HepG2 (cell line): ENCODE data around the gene NFS1. TPM values are rescaled to one million over a fixed set of nuclear protein-coding genes. Genes with fewer than 3 reads are reported as not detected.

Experiments
- ATF1 ChIP-seq: IDR thresholded peaks from 2 replicates; pipeline ENCODE4 v1.6.1; 2016; ENCODE audit warnings: mild to moderate bottlenecking, control low read depth
- BRCA1 ChIP-seq: sonication (generic); formaldehyde crosslinking; IDR thresholded peaks from 2 replicates; pipeline ENCODE4 v1.4.0; 2020; ENCODE audit warnings: missing genetic modification reagents
- ETV6 ChIP-seq: sonication (generic); formaldehyde crosslinking; conservative IDR thresholded peaks from 2 replicates; pipeline ENCODE4 v1.4.0; 2020; ENCODE audit warnings: missing genetic modification reagents
- HIVEP1 ChIP-seq: sonication (generic); formaldehyde crosslinking; IDR thresholded peaks from 2 replicates; pipeline ENCODE4 v1.4.0; 2020; ENCODE audit warnings: mild to moderate bottlenecking, missing genetic modification reagents
- ISX ChIP-seq: sonication (generic); formaldehyde crosslinking; conservative IDR thresholded peaks from 2 replicates; pipeline ENCODE4 v1.5.0; 2020; ENCODE audit warnings: missing genetic modification reagents
- KAT7 ChIP-seq: IDR thresholded peaks from 2 replicates; pipeline ENCODE4 v1.6.1; 2018; ENCODE audit warnings: borderline replicate concordance, missing compliant biosample characterization
- KDM5B ChIP-seq: sonication (generic); formaldehyde crosslinking; IDR thresholded peaks from 2 replicates; pipeline ENCODE4 v1.4.0; 2020; ENCODE audit warnings: missing genetic modification reagents, mild to moderate bottlenecking, borderline replicate concordance
- MEIS1 ChIP-seq: sonication (generic); formaldehyde crosslinking; IDR thresholded peaks from 2 replicates; pipeline ENCODE4 v1.9.0; 2021; ENCODE audit warnings: mild to moderate bottlenecking, missing genetic modification reagents, moderate library complexity, borderline replicate concordance
- NFKB2 ChIP-seq: sonication (generic); formaldehyde crosslinking; IDR thresholded peaks from 2 replicates; pipeline ENCODE4 v1.4.0; 2020; ENCODE audit warnings: missing genetic modification reagents, borderline replicate concordance
- RFX3 ChIP-seq: IDR thresholded peaks from 2 replicates; pipeline ENCODE4 v1.6.1; 2016; ENCODE audit warnings: missing biosample characterization, missing genetic modification reagents
- SATB2 ChIP-seq: sonication (generic); formaldehyde crosslinking; IDR thresholded peaks from 2 replicates; pipeline ENCODE4 v1.5.0; 2020; ENCODE audit warnings: missing genetic modification reagents
- TRIM22 ChIP-seq: fragments of 450-650 bp; IDR thresholded peaks from 2 replicates; pipeline ENCODE4 v1.6.1; 2017
- ZNF644 ChIP-seq: IDR thresholded peaks from 2 replicates; pipeline ENCODE4 v1.6.1; 2016; ENCODE audit warnings: low read depth
- ZNF720 ChIP-seq: sonication (generic); formaldehyde crosslinking; IDR thresholded peaks from 2 replicates; pipeline ENCODE4 v1.4.0; 2020; ENCODE audit warnings: missing genetic modification reagents
- ZNF749 ChIP-seq: sonication (generic); formaldehyde crosslinking; IDR thresholded peaks from 2 replicates; pipeline ENCODE4 v1.8.0; 2022; ENCODE audit warnings: mild to moderate bottlenecking, missing genetic modification reagents, moderate library complexity, borderline replicate concordance
- polyA plus RNA-seq, 8 experiments: library from polyadenylated mRNA; depleted of rRNA in 3 of 8; stranded (reverse) in 7 of 8; unstranded in 1 of 8; fragments of >200 nt; fragmentation: Illumina TruSeq in 4 of 8; extraction: Trizol in 4 of 8; gene quantifications; 2 replicates each; pipeline versions ENCODE4 v1.2.1 to v1.2.3, GENCODE V29; 2011 to 2016; ENCODE audit warnings: low read depth in 4 of 8, missing spikeins in 1 of 8, mixed read lengths in 1 of 8; ENCODE audit not compliant: insufficient read depth in 1 of 8
- total RNA-seq, 5 experiments: library from RNA; depleted of rRNA; stranded (reverse); fragments of >200 nt; fragmentation: Illumina TruSeq; extraction: Trizol; gene quantifications; 2 replicates each; pipeline ENCODE4 v1.2.3, GENCODE V29; 2016; ENCODE audit warnings: low read depth in 1 of 5
- TF ChIP-seq, protein P1 (sequence below): sonication (generic); formaldehyde crosslinking; IDR thresholded peaks from 2 replicates; pipeline ENCODE4 v1.4.0; 2020; ENCODE audit warnings: mild to moderate bottlenecking, missing genetic modification reagents, borderline replicate concordance
- TF ChIP-seq, protein P2 (sequence below): sonication (generic); formaldehyde crosslinking; conservative IDR thresholded peaks from 2 replicates; pipeline ENCODE4 v1.8.0; 2022; ENCODE audit warnings: missing genetic modification reagents
- TF ChIP-seq, protein P3 (sequence below): sonication (generic); formaldehyde crosslinking; IDR thresholded peaks from 2 replicates; pipeline ENCODE4 v1.8.0; 2022; ENCODE audit warnings: mild to moderate bottlenecking, missing genetic modification reagents, moderate library complexity

NFS1 gene
- total and polyA plus RNA-seq, 2 of the 13 experiments (the other 11 are each of a cell fraction or from before 2014, with no cell fraction given) = 65.9 to 88.1 TPM

DNA sequence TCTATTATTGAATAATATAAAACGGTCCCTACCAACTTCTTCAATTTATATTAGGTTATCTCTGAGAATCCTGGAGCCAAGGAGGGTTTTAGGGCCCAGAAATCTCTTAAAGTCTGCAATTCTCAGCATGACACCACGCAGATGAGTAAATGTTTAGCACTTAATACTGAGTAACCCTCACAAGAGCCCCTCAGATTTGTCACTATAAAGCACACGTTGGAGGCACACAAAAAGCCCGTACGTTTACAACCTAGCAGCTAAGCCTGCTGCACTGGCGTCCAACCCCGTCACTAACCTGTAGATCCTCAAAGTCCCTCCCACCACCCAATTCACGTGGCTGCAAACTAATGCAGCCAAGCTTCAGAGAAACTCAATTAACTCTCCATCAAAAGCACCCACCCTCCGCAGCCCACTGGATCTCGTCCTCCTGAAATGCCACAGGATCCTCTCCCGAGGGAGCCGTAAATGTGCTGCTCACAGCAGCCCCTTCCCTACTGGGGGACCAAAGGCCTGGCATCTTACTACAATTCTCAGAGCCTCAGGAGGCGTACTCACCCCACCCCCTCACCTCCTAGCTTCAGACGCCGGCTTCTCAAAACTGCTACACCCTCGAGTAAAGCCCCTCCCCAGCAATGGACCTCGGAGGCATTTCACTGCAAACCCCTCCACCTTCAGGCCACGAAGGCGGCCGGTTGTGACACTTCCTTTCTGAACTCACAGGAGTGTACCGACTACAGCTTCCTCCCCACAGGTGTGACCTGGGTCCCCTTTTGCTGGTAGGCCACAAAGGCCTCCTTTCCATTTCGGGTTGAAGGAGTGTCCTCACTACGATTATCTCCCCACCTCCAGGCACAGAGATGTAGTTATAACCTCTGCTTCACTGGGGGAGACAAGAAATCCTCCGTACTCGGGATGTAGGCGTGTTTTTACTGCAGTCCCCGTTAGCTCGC is 35.4 kb downstream of the NFS1 start (continued):
- TF ChIP-seq MEIS1 (CRISPR knock-in tag) (no peak), KDM5B (CRISPR knock-in tag) (no peak), RFX3 (CRISPR knock-in tag) (0 out of 2 replicates have a peak, but pooled peaks have one; percentile 18), ISX (CRISPR knock-in tag) (no peak), BRCA1 (CRISPR knock-in tag) (no peak), HIVEP1 (CRISPR knock-in tag) (no peak; the same call in 1 of the 2 replicates), ZNF749 (CRISPR knock-in tag) (no peak), ZNF644 (CRISPR knock-in tag) (no peak), KAT7 (CRISPR knock-in tag) (peak; percentile 67), ATF1 (CRISPR knock-in tag) (no peak), ETV6 (peak; percentile 81), NFKB2 (CRISPR knock-in tag) (no peak; the same call in 1 of the 2 replicates), SATB2 (CRISPR knock-in tag) (no peak), ZNF720 (CRISPR knock-in tag) (0 out of 2 replicates have a peak, but pooled peaks have one; percentile 65), TRIM22 (no peak)
- TF ChIP-seq, protein P1, sequence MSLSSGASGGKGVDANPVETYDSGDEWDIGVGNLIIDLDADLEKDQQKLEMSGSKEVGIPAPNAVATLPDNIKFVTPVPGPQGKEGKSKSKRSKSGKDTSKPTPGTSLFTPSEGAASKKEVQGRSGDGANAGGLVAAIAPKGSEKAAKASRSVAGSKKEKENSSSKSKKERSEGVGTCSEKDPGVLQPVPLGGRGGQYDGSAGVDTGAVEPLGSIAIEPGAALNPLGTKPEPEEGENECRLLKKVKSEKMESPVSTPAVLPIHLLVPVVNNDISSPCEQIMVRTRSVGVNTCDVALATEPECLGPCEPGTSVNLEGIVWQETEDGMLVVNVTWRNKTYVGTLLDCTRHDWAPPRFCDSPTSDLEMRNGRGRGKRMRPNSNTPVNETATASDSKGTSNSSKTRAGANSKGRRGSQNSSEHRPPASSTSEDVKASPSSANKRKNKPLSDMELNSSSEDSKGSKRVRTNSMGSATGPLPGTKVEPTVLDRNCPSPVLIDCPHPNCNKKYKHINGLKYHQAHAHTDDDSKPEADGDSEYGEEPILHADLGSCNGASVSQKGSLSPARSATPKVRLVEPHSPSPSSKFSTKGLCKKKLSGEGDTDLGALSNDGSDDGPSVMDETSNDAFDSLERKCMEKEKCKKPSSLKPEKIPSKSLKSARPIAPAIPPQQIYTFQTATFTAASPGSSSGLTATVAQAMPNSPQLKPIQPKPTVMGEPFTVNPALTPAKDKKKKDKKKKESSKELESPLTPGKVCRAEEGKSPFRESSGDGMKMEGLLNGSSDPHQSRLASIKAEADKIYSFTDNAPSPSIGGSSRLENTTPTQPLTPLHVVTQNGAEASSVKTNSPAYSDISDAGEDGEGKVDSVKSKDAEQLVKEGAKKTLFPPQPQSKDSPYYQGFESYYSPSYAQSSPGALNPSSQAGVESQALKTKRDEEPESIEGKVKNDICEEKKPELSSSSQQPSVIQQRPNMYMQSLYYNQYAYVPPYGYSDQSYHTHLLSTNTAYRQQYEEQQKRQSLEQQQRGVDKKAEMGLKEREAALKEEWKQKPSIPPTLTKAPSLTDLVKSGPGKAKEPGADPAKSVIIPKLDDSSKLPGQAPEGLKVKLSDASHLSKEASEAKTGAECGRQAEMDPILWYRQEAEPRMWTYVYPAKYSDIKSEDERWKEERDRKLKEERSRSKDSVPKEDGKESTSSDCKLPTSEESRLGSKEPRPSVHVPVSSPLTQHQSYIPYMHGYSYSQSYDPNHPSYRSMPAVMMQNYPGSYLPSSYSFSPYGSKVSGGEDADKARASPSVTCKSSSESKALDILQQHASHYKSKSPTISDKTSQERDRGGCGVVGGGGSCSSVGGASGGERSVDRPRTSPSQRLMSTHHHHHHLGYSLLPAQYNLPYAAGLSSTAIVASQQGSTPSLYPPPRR (CRISPR knock-in tag) = no peak
- TF ChIP-seq, protein P2, sequence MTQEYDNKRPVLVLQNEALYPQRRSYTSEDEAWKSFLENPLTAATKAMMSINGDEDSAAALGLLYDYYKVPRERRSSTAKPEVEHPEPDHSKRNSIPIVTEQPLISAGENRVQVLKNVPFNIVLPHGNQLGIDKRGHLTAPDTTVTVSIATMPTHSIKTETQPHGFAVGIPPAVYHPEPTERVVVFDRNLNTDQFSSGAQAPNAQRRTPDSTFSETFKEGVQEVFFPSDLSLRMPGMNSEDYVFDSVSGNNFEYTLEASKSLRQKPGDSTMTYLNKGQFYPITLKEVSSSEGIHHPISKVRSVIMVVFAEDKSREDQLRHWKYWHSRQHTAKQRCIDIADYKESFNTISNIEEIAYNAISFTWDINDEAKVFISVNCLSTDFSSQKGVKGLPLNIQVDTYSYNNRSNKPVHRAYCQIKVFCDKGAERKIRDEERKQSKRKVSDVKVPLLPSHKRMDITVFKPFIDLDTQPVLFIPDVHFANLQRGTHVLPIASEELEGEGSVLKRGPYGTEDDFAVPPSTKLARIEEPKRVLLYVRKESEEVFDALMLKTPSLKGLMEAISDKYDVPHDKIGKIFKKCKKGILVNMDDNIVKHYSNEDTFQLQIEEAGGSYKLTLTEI (CRISPR knock-in tag) = no peak
- TF ChIP-seq, protein P3, sequence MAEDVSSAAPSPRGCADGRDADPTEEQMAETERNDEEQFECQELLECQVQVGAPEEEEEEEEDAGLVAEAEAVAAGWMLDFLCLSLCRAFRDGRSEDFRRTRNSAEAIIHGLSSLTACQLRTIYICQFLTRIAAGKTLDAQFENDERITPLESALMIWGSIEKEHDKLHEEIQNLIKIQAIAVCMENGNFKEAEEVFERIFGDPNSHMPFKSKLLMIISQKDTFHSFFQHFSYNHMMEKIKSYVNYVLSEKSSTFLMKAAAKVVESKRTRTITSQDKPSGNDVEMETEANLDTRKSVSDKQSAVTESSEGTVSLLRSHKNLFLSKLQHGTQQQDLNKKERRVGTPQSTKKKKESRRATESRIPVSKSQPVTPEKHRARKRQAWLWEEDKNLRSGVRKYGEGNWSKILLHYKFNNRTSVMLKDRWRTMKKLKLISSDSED (CRISPR knock-in tag) = no peak
